Fibroblast of pulmonary artery (primary cell): ENCODE data around the gene NOP58.
"Not testable (repeated sequence)": the region's sequence is repeated elsewhere in the genome, so short reads cannot be mapped to it uniquely, and the experiment has no call there.

Source experiments
- DNase-seq: peaks from one replicate; pipeline ENCODE4 v3.0.0-alpha.2; 2010; ENCODE audit warnings: low read depth
- H3K4me3 ChIP-seq: replicated peaks from 2 replicates; pipeline ENCODE4 v1.5.1; 2011; ENCODE audit warnings: low read depth, mild to moderate bottlenecking, control low read depth, low read length, moderate library complexity
- CTCF ChIP-seq: IDR thresholded peaks from 2 replicates; pipeline ENCODE4 v1.5.1; 2011; ENCODE audit warnings: mild to moderate bottlenecking, control low read depth, low read length, inconsistent platforms; ENCODE audit errors: missing control alignments

NOP58 gene

GRCh38 chr2:202265467-202266277 lies at the start of gene NOP58:
NOP58 (plus strand) TSS chr2:202265763; CDS start chr2:202265942, 179 bp downstream.
- TF ChIP-seq CTCF = no peak
- H3K4me3 ChIP-seq = peak within 1 kb of the TSS; percentile 87
- peak; percentile 96 for DNase-seq

- TF ChIP-seq CTCF = no peak
- no peak overlapping the region for H3K4me3 ChIP-seq
- DNase-seq = peak; percentile 11
Measured at GRCh38 chr2:202221873-202222272, 43.7 kb upstream of the NOP58 start.

GRCh38 chr2:202237787-202238233 lies 27.8 kb upstream of the NOP58 start:
- peak; percentile 58 for DNase-seq
- peak overlapping the region; percentile 97 for H3K4me3 ChIP-seq
- TF ChIP-seq CTCF = no peak

- H3K4me3 ChIP-seq = peak within 1 kb of the TSS; percentile 97
- peak; percentile 89 for DNase-seq
- no peak for TF ChIP-seq CTCF
Measured at GRCh38 chr2:202238234-202239197, 27.0 kb upstream of the NOP58 start, which contains the start of gene SUMO1. SUMO1 (minus strand) TSS chr2:202238597; CDS start chr2:202238451, 146 bp downstream.

- not testable (repeated sequence) for DNase-seq
Measured at GRCh38 chr2:202247710-202248109, 17.9 kb upstream of the NOP58 start.

GRCh38 chr2:202249521-202250253 lies 15.9 kb upstream of the NOP58 start:
- DNase-seq = no peak
- H3K4me3 ChIP-seq = no peak overlapping the region
- no peak for TF ChIP-seq CTCF

More at GRCh38 chr2:202247710-202248109, 17.9 kb upstream of the NOP58 start:
- H3K4me3 ChIP-seq = not testable (repeated sequence)
